ENCODE data around the gene SWAP70. TPM values are rescaled to one million over a fixed set of nuclear protein-coding genes. Genes with fewer than 3 reads are reported as not detected.

SWAP70 gene
- total RNA-seq, 1 donor from 2014 or later = 33.7 TPM

GRCh38 chr11:9720290-9720630 is 56.4 kb downstream of the SWAP70 start:
- no peak overlapping the region for H3K9ac ChIP-seq (ENCODE audit: low read length)
- TF ChIP-seq EZH2 (IDR thresholded peaks at IDR 0.05; ENCODE audit: insufficient read depth, low read length) = no peak
- no peak for TF ChIP-seq CTCF (IDR thresholded peaks at IDR 0.05; ENCODE audit: insufficient read depth, low read depth, low read length)
- no peak for DNase-seq (ENCODE audit: low read depth)
- H3K4me3 Mint-ChIP-seq (ENCODE audit: unreplicated experiment) = no peak overlapping the region
- FAIRE-seq = no peak
- no peak overlapping the region for H3K4me3 ChIP-seq (ENCODE audit: insufficient read depth, low read depth, low read length)
- no peak overlapping the region for H3K27ac Mint-ChIP-seq (ENCODE audit: unreplicated experiment)
- no peaks in the 10 kb centered on the region for H3K27me3 Mint-ChIP-seq (ENCODE audit: low read depth, unreplicated experiment)
- no peaks in the 10 kb centered on the region for H4K20me1 ChIP-seq (ENCODE audit: insufficient read depth, low read length)
- no peaks in the 10 kb centered on the region for H3K9me3 Mint-ChIP-seq (ENCODE audit: unreplicated experiment)
- H3K79me2 ChIP-seq (ENCODE audit: insufficient read depth, low read length) = peaks cover 5% of the 10 kb centered on the region
- H3K36me3 Mint-ChIP-seq (ENCODE audit: low read depth, unreplicated experiment) = peaks cover 18% of the 10 kb centered on the region
- H3K4me2 ChIP-seq (ENCODE audit: low read length) = no peak overlapping the region
- peaks cover 14% of the 10 kb centered on the region for H3K4me1 ChIP-seq (ENCODE audit: insufficient read depth, low read length)
- H3K4me1 Mint-ChIP-seq (ENCODE audit: low read depth, unreplicated experiment) = peaks cover 15% of the 10 kb centered on the region
- H3K27me3 ChIP-seq (ENCODE audit: insufficient read depth, low read length) = no peaks in the 10 kb centered on the region
- H3K9me3 ChIP-seq (ENCODE audit: insufficient read depth, low read depth, low read length) = no peaks in the 10 kb centered on the region
- H3K36me3 ChIP-seq (ENCODE audit: insufficient read depth, low read length) = no peaks in the 10 kb centered on the region
- no peak overlapping the region for H2AFZ ChIP-seq (ENCODE audit: low read depth, low read length)
- H3K27ac ChIP-seq (ENCODE audit: low read depth, low read length) = no peak overlapping the region

GRCh38 chr11:9722023-9722422 is 58.1 kb downstream of the SWAP70 start:
- Histone ChIP-seq H3K9me3 (ENCODE audit: insufficient read depth, low read depth, low read length) (no peaks in the 10 kb centered on the region), H3K27ac (ENCODE audit: low read depth, low read length) (no peak overlapping the region), H3K9ac (ENCODE audit: low read length) (no peak overlapping the region), H3K4me3 (ENCODE audit: insufficient read depth, low read depth, low read length) (no peak overlapping the region), H2AFZ (ENCODE audit: low read depth, low read length) (no peak overlapping the region), H3K4me2 (ENCODE audit: low read length) (no peak overlapping the region), H3K79me2 (ENCODE audit: insufficient read depth, low read length) (peaks cover 5% of the 10 kb centered on the region), H4K20me1 (ENCODE audit: insufficient read depth, low read length) (no peaks in the 10 kb centered on the region), H3K36me3 (ENCODE audit: insufficient read depth, low read length) (no peaks in the 10 kb centered on the region), H3K4me1 (ENCODE audit: insufficient read depth, low read length) (peaks cover 16% of the 10 kb centered on the region), H3K27me3 (ENCODE audit: insufficient read depth, low read length) (no peaks in the 10 kb centered on the region)
- H3K36me3 Mint-ChIP-seq (ENCODE audit: low read depth, unreplicated experiment) = peaks cover 4% of the 10 kb centered on the region
- no peak overlapping the region for H3K27ac Mint-ChIP-seq (ENCODE audit: unreplicated experiment)
- peaks cover 9% of the 10 kb centered on the region for H3K4me1 Mint-ChIP-seq (ENCODE audit: low read depth, unreplicated experiment)
- no peak overlapping the region for H3K4me3 Mint-ChIP-seq (ENCODE audit: unreplicated experiment)
- DNase-seq (ENCODE audit: low read depth) (no peak), FAIRE-seq (no peak)
- TF ChIP-seq EZH2 (IDR thresholded peaks at IDR 0.05; ENCODE audit: insufficient read depth, low read length) = no peak
- no peaks in the 10 kb centered on the region for H3K9me3 Mint-ChIP-seq (ENCODE audit: unreplicated experiment)
- H3K27me3 Mint-ChIP-seq (ENCODE audit: low read depth, unreplicated experiment) = no peaks in the 10 kb centered on the region

GRCh38 chr11:9722893-9723292 is 59.0 kb downstream of the SWAP70 start:
- H3K4me3 Mint-ChIP-seq (ENCODE audit: unreplicated experiment) = no peak overlapping the region
- no peak overlapping the region for H3K4me3 ChIP-seq (ENCODE audit: insufficient read depth, low read depth, low read length)
- no peak overlapping the region for H3K9ac ChIP-seq (ENCODE audit: low read length)
- peaks cover 6% of the 10 kb centered on the region for H3K4me1 Mint-ChIP-seq (ENCODE audit: low read depth, unreplicated experiment)
- H3K79me2 ChIP-seq (ENCODE audit: insufficient read depth, low read length) = peaks cover 5% of the 10 kb centered on the region
- H3K36me3 ChIP-seq (ENCODE audit: insufficient read depth, low read length) = peaks cover 4% of the 10 kb centered on the region
- no peak overlapping the region for H3K27ac Mint-ChIP-seq (ENCODE audit: unreplicated experiment)
- no peaks in the 10 kb centered on the region for H3K9me3 ChIP-seq (ENCODE audit: insufficient read depth, low read depth, low read length)
- peaks cover 13% of the 10 kb centered on the region for H3K4me1 ChIP-seq (ENCODE audit: insufficient read depth, low read length)
- FAIRE-seq (no peak), DNase-seq (ENCODE audit: low read depth) (no peak)
- H2AFZ ChIP-seq (ENCODE audit: low read depth, low read length) = no peak overlapping the region
- no peak overlapping the region for H3K4me2 ChIP-seq (ENCODE audit: low read length)
- H4K20me1 ChIP-seq (ENCODE audit: insufficient read depth, low read length) = no peaks in the 10 kb centered on the region
- TF ChIP-seq CTCF (IDR thresholded peaks at IDR 0.05; ENCODE audit: insufficient read depth, low read depth, low read length) = no peak
- no peak for TF ChIP-seq EZH2 (IDR thresholded peaks at IDR 0.05; ENCODE audit: insufficient read depth, low read length)
- H3K36me3 Mint-ChIP-seq (ENCODE audit: low read depth, unreplicated experiment) = peaks cover 4% of the 10 kb centered on the region
- no peak overlapping the region for H3K27ac ChIP-seq (ENCODE audit: low read depth, low read length)
- H3K9me3 Mint-ChIP-seq (ENCODE audit: unreplicated experiment) = no peaks in the 10 kb centered on the region
- H3K27me3 ChIP-seq (ENCODE audit: insufficient read depth, low read length) = no peaks in the 10 kb centered on the region
- H3K27me3 Mint-ChIP-seq (ENCODE audit: low read depth, unreplicated experiment) = no peaks in the 10 kb centered on the region

Measured in astrocyte (in vitro differentiated cells and primary cell).